Non-pigmented ciliary epithelial cell (primary cell): ENCODE results near the gene ALPI.

Experiments used
- DNase-seq: peaks from one replicate; pipeline ENCODE4 v3.0.0-alpha.2; 2010; ENCODE audit warnings: low read depth

ALPI gene

GRCh38 chr2:232501794-232502390 lies 45.9 kb downstream of the ALPI start:
- DNase-seq: no peak

GRCh38 chr2:232502511-232502910 lies 46.6 kb downstream of the ALPI start:
- no peak for DNase-seq

- DNase-seq: no peak
Measured at GRCh38 chr2:232502911-232503808, 47.2 kb downstream of the ALPI start.

- no peak for DNase-seq
Measured at GRCh38 chr2:232503809-232504323, 47.9 kb downstream of the ALPI start.

- no peak for DNase-seq
Measured at GRCh38 chr2:232504438-232504837, 48.5 kb downstream of the ALPI start.

- DNase-seq: no peak
Measured at GRCh38 chr2:232505856-232506255, 49.9 kb downstream of the ALPI start.

GRCh38 chr2:232506709-232507108 lies 50.8 kb downstream of the ALPI start:
- no peak for DNase-seq

GRCh38 chr2:232508251-232508650 lies 52.3 kb downstream of the ALPI start:
- no peak for DNase-seq
